HG02973 (cell line): ENCODE results near the gene DONSON.

Experiments
- ATAC-seq: cut with Tn5 transposase; IDR thresholded peaks from one replicate; pipeline ENCODE4 v1.9.1; 2021; ENCODE audit warnings: moderate library complexity; ENCODE audit not compliant: unreplicated experiment

DONSON gene

GRCh38 chr21:33541756-33542639 lies 46.5 kb downstream of the DONSON start, which contains the start of gene GART:
Gene GART, minus strand, starts transcription at chr21:33542117. Its CDS starts 2,802 bp downstream, at chr21:33539315.
- ATAC-seq, result peak; percentile 46

GRCh38 chr21:33541105-33541711 lies 47.3 kb downstream of the DONSON start:
- ATAC-seq, result no peak

- no peak for ATAC-seq
Observed at GRCh38 chr21:33540711-33541104, 47.8 kb downstream of the DONSON start.

- no peak for ATAC-seq
Observed at GRCh38 chr21:33539616-33540015, 48.9 kb downstream of the DONSON start.

- no peak for ATAC-seq
Observed at GRCh38 chr21:33537212-33537611, 51.3 kb downstream of the DONSON start.

- ATAC-seq, result no peak
Observed at GRCh38 chr21:33531007-33531406, 57.5 kb downstream of the DONSON start.
